HG03342 (cell line): ENCODE data around the gene DYSF.
"Not testable (repeated sequence)": the region's sequence is repeated elsewhere in the genome, so short reads cannot be mapped to it uniquely, and the experiment has no call there.

ENCODE experiments used
- ATAC-seq: cut with Tn5 transposase; IDR thresholded peaks from one replicate; pipeline ENCODE4 v1.9.1; 2021; ENCODE audit warnings: mild to moderate bottlenecking, moderate library complexity; ENCODE audit not compliant: unreplicated experiment

The DYSF gene

GRCh38 chr2:71631411-71631931 lies 178.1 kb downstream of the DYSF start:
- no peak for ATAC-seq

- ATAC-seq: no peak
Observed at GRCh38 chr2:71633086-71633485, 179.7 kb downstream of the DYSF start.

GRCh38 chr2:71634567-71634966 lies 181.2 kb downstream of the DYSF start:
- no peak for ATAC-seq

GRCh38 chr2:71635798-71636197 lies 182.4 kb downstream of the DYSF start:
- no peak for ATAC-seq

GRCh38 chr2:71637168-71637567 lies 183.8 kb downstream of the DYSF start:
- ATAC-seq: no peak

GRCh38 chr2:71637736-71638135 lies 184.4 kb downstream of the DYSF start:
- no peak for ATAC-seq

- ATAC-seq: no peak
Observed at GRCh38 chr2:71639735-71640134, 186.4 kb downstream of the DYSF start.

- no peak for ATAC-seq
Observed at GRCh38 chr2:71640489-71640888, 187.1 kb downstream of the DYSF start.

GRCh38 chr2:71643674-71644357 lies 190.5 kb downstream of the DYSF start:
- ATAC-seq: no peak

GRCh38 chr2:71646028-71646427 lies 192.7 kb downstream of the DYSF start:
- ATAC-seq: no peak

GRCh38 chr2:71647356-71647755 lies 194.0 kb downstream of the DYSF start:
- no peak for ATAC-seq

GRCh38 chr2:71655498-71655897 lies 202.1 kb downstream of the DYSF start:
- no peak for ATAC-seq

- ATAC-seq: not testable (repeated sequence)
Observed at GRCh38 chr2:71658256-71658655, 204.9 kb downstream of the DYSF start.

GRCh38 chr2:71658771-71659170 lies 205.4 kb downstream of the DYSF start:
- ATAC-seq: no peak

GRCh38 chr2:71659868-71660518 lies 206.6 kb downstream of the DYSF start:
- no peak for ATAC-seq

GRCh38 chr2:71661782-71662181 lies 208.4 kb downstream of the DYSF start:
- no peak for ATAC-seq

- ATAC-seq: no peak
Observed at GRCh38 chr2:71662665-71663394, 209.5 kb downstream of the DYSF start.

- ATAC-seq: no peak
Observed at GRCh38 chr2:71664161-71664560, 210.8 kb downstream of the DYSF start.

- no peak for ATAC-seq
Observed at GRCh38 chr2:71665168-71666093, 212.1 kb downstream of the DYSF start.

GRCh38 chr2:71666094-71666474 lies 212.7 kb downstream of the DYSF start:
- no peak for ATAC-seq
